Kidney (tissue), 14 donors: Measurements from ENCODE around the gene SLC1A2. TPM values are rescaled to one million over a fixed set of nuclear protein-coding genes. Genes with fewer than 3 reads are reported as not detected.

Source experiments
- DNase-seq, 5 donors: peaks; one replicate each; pipeline ENCODE4 v3.0.0-alpha.2; 2013 to 2020
- FAIRE-seq: peaks from 2 replicates; lab custom pipeline; 2012; peaks lifted over from hg19 to GRCh38; lab: Jason Lieb, UNC
- H3K27ac ChIP-seq, 2 donors: one replicate each; pipeline ENCODE4 v1.7.0; 2013; ENCODE audit warnings: low read depth in 2 of 2, low read length in 2 of 2, inconsistent platforms in 1 of 2
- H3K27me3 ChIP-seq: one replicate; pipeline ENCODE4 v1.7.1; 2013; ENCODE audit warnings: low read length, inconsistent platforms; ENCODE audit not compliant: control insufficient read depth, insufficient read depth
- H3K36me3 ChIP-seq, 3 donors: one replicate each; pipeline versions ENCODE4 v1.7.0 to v1.7.1; 2013; ENCODE audit warnings: low read length in 3 of 3, control low read depth in 1 of 3, inconsistent platforms in 1 of 3; ENCODE audit not compliant: insufficient read depth in 3 of 3, control insufficient read depth in 2 of 3
- H3K4me1 ChIP-seq, 3 donors: one replicate each; pipeline versions ENCODE4 v1.7.0 to v1.7.1; 2013; ENCODE audit warnings: low read length in 3 of 3, inconsistent platforms in 1 of 3, low read depth in 1 of 3; ENCODE audit not compliant: control insufficient read depth in 2 of 3, insufficient read depth in 2 of 3
- H3K4me3 ChIP-seq, 3 donors: one replicate each; pipeline versions ENCODE4 v1.7.0 to v1.8.1; 2013; ENCODE audit warnings: low read length in 3 of 3, control low read depth in 1 of 3, inconsistent platforms in 1 of 3
- H3K9ac ChIP-seq, 3 donors: one replicate each; pipeline versions ENCODE4 v1.7.0 to v1.7.1; 2013; ENCODE audit warnings: low read length in 3 of 3, control low read depth in 1 of 3, inconsistent platforms in 1 of 3
- H3K9me3 ChIP-seq, 3 donors: one replicate each; pipeline versions ENCODE4 v1.7.0 to v1.7.1; 2013; ENCODE audit warnings: low read length in 3 of 3, control low read depth in 1 of 3, inconsistent platforms in 1 of 3; ENCODE audit not compliant: control insufficient read depth in 2 of 3, insufficient read depth in 1 of 3
- intact Hi-C: fragments of 100-400 bp; cut with DNase I; formaldehyde crosslinking; loops from one replicate; pipeline ENCODE4 v1.11.1; 2022
- polyA plus RNA-seq: library from polyadenylated mRNA; stranded (reverse); fragments of 350-450 nt; fragmentation: Illumina TruSeq; extraction: RNeasy Lipid Tissue Mini Kit (QIAGEN cat#74804); gene quantifications from one replicate; pipeline ENCODE4 v1.2.3, GENCODE V29; 2014; ENCODE audit warnings: low read depth, low replicate concordance; ENCODE audit not compliant: insufficient read depth
- total RNA-seq: library from RNA; stranded (reverse); fragmentation: NEBNext Ultra II Directional; extraction: Animal tissue kit (Norgen Biotek cat#: 25700); gene quantifications from one replicate; pipeline ENCODE4 v1.2.1, GENCODE V29; 2021
- TF ChIP-seq, protein P1 (sequence below): IDR thresholded peaks from 3 replicates; pipeline ENCODE4 v1.5.1; 2012; ENCODE audit warnings: mild to moderate bottlenecking, moderate library complexity, borderline replicate concordance; ENCODE audit not compliant: insufficient read depth; ENCODE audit errors: extremely low read depth
- donor health status: control.
- donor health status: control.
- donor health status: control.
- donor health status: control.
- donor health status: control.
- donor health status: DM: yes; HTN: yes; CAD: no.
- donor health status: Normal renal cell carcinoma (clear cell type).

Gene SLC1A2
- total and polyA plus RNA-seq, 2 donors from 2014 or later, result 0.11 to 0.28 TPM

DNA sequence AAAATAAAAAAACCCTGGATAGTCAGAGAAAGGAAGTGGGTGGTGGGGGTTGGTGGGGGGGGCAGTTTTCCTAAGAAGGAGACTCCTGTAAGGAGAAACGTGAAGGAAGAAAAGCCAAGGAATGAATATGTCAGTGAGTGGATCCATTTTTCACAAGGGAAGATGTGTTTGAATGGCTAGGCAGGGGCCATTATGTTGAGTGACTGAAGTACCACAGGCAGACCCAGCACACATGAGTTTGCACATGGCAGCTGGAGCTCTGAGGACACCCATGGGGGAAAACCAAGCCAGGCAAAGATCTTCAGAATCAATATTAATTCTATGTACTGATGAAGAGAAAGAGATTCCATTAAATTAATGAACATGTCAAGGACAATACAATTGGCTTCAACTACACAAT lies 212.7 kb downstream of the SLC1A2 start:
- Histone ChIP-seq H3K36me3 (no peaks in the 10 kb centered on the region), H3K27me3 (no peaks in the 10 kb centered on the region), H3K27ac (no peak overlapping the region), H3K4me3 (no peak overlapping the region), H3K4me1 (no peaks in the 10 kb centered on the region), H3K9me3 (no peaks in the 10 kb centered on the region), H3K9ac (no peak overlapping the region)
- no peak for FAIRE-seq
- intact Hi-C loops, result no loop called here
- no peak for DNase-seq
- TF ChIP-seq, protein P1, sequence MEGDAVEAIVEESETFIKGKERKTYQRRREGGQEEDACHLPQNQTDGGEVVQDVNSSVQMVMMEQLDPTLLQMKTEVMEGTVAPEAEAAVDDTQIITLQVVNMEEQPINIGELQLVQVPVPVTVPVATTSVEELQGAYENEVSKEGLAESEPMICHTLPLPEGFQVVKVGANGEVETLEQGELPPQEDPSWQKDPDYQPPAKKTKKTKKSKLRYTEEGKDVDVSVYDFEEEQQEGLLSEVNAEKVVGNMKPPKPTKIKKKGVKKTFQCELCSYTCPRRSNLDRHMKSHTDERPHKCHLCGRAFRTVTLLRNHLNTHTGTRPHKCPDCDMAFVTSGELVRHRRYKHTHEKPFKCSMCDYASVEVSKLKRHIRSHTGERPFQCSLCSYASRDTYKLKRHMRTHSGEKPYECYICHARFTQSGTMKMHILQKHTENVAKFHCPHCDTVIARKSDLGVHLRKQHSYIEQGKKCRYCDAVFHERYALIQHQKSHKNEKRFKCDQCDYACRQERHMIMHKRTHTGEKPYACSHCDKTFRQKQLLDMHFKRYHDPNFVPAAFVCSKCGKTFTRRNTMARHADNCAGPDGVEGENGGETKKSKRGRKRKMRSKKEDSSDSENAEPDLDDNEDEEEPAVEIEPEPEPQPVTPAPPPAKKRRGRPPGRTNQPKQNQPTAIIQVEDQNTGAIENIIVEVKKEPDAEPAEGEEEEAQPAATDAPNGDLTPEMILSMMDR, result no peak

DNA sequence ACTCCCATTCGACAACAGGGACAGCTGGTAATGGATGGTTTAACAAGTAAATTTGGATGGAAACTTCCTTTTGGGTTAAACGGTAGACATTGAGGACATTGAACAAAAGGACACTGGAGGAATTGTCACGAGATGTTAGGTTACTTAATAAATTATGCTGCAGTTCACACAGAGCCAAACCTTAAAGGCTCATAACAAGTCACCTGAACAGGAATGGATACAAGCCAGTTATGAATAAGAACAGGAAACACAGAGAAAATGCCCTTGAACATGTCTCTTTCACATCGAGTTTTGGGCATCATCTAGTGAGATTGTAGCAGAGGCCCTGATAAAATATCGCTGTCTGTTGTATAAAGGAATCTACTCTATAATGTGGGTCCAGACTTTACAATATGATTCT lies 214.7 kb downstream of the SLC1A2 start:
- intact Hi-C loops, result no loop called here

More for the DNA sequence above, 214.7 kb downstream of the SLC1A2 start:
- Histone ChIP-seq H3K27ac (no peak overlapping the region), H3K36me3 (no peaks in the 10 kb centered on the region), H3K4me3 (no peak overlapping the region), H3K27me3 (no peaks in the 10 kb centered on the region), H3K9ac (no peak overlapping the region), H3K4me1 (no peaks in the 10 kb centered on the region), H3K9me3 (no peaks in the 10 kb centered on the region)
- DNase-seq (no peak), FAIRE-seq (no peak)
- TF ChIP-seq, protein P1, result no peak

Other genes with a start within 250 kb of the SLC1A2 start
- 2.2 TPM for gene PAMR1, start 106.1 kb upstream of the SLC1A2 start, total RNA-seq
- 2.4 TPM for gene PAMR1, start 106.1 kb upstream of the SLC1A2 start, polyA plus RNA-seq
- gene FJX1, start 198.9 kb upstream of the SLC1A2 start, total RNA-seq, result 7.9 TPM
- 4.2 TPM for gene FJX1, start 198.9 kb upstream of the SLC1A2 start, polyA plus RNA-seq
- gene TRIM44, start 243.2 kb upstream of the SLC1A2 start, total RNA-seq, result 88.9 TPM
- gene TRIM44, start 243.2 kb upstream of the SLC1A2 start, polyA plus RNA-seq, result 14.5 TPM